ENCODE data around the gene CSAG2.
A peak's percentile ranks its signal among the peaks of the same experiment; 100 is the strongest.

Gene CSAG2

GRCh38 chrX:152658302-152658701 lies 50.8 kb downstream of the CSAG2 start:
- DNase-seq: peak; percentile 52
